ENCODE measurements around the gene NDST1. TPM values are rescaled to one million over a fixed set of nuclear protein-coding genes. Genes with fewer than 3 reads are reported as not detected.

The NDST1 gene
- total and polyA plus RNA-seq, 10 of the 15 experiments (the other 5 are each of a cell fraction or from before 2014, with no cell fraction given): 0.20 to 53.5 (median 12.9) TPM

DNA sequence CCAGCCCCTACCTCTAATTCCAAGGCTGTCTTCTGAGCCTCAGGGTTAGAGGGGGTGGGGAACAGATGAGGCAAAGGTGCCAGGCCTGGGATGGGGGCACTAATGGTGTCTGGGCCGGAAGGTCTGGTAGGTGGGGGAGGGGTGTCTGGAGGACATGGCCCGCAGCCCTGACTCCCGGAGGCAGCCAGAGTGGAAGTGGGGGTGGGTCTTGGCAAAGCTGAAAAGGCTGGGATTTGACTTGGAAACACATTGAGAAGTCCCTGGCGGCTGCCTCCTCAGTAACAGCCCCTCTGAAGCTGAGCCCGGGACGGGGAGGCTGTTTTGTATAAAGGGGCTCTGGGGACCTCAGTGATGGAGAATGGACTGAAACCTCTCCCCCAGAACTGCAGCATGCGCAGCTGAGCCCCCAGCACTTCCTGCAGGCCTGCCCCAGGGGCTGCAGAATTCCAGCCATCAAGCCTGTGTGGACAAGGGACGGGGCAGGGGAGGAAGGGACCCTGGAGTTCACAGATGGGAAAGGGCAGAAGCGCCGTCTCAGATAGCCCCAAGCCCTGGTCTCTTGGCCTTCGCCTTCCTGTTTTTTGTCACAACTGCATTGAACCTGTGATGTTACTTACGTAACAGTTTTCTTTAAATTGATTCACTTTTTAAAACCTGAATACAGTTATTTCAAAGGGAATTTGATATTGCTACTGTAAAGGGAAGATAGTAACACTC lies 83.2 kb downstream of the NDST1 start:
- Histone ChIP-seq H3K79me2 (ENCODE audit: control insufficient read depth, insufficient read depth, low read length) (no peaks in the 10 kb centered on the region), H2AFZ (ENCODE audit: control insufficient read depth, low read depth, low read length) (no peak overlapping the region; the same call in 1 of the 2 replicates), H3K4me1 (ENCODE audit: control insufficient read depth, insufficient read depth, low read length) (peaks cover 13% of the 10 kb centered on the region), H3K9ac (ENCODE audit: control insufficient read depth, insufficient read depth, low read length) (no peak overlapping the region), H3K36me3 (ENCODE audit: control insufficient read depth in 2 of 2, insufficient read depth in 2 of 2, low read length in 1 of 2) (no peaks in the 10 kb centered on the region), H3K27me3 (replicated peaks in 1 of 2; ENCODE audit: control insufficient read depth in 2 of 2, insufficient read depth in 2 of 2, low read length in 1 of 2) (no peaks in the 10 kb centered on the region; a peak in 1 of 4 replicates), H3K4me3 (no peak overlapping the region), H3K27ac (ENCODE audit: control insufficient read depth, insufficient read depth) (no peak overlapping the region), H3K4me2 (ENCODE audit: control insufficient read depth, insufficient read depth) (no peak overlapping the region; the same call in 1 of the 2 replicates), H3K9me3 (replicated peaks; ENCODE audit: control insufficient read depth, insufficient read depth, low read length) (no peaks in the 10 kb centered on the region), H4K20me1 (ENCODE audit: control insufficient read depth, insufficient read depth) (no peaks in the 10 kb centered on the region)
- no peak for FAIRE-seq
- intact Hi-C loops (cut with micrococcal nuclease; ENCODE audit: unreplicated experiment) (no loop called here), in situ Hi-C loops (cut with MboI) (no loop called here)
- ChIA-PET CTCF (interaction anchor here (0.8 to 2.3 kb wide), 4 partner anchors 35 to 110 kb away, joined by 3 to 15 read pairs (median 8); partner anchors contain the start of gene RBM22), SMC1A (ENCODE audit: uncharacterized antibody, unreplicated experiment) (interaction anchor here (0.7 to 4.1 kb wide), 7 partner anchors 9 to 66 kb away, joined by 3 to 21 read pairs (median 4); no protein-coding TSS in a partner anchor), POLR2A (interaction anchor here (1.2 to 3.7 kb wide), 2 partner anchors 12 to 35 kb away, joined by 3 to 25 read pairs; no protein-coding TSS in a partner anchor), RAD21 (ENCODE audit: unreplicated experiment) (interaction anchor here (1.1 to 2.4 kb wide), 6 partner anchors 26 to 255 kb away, joined by 3 to 15 read pairs (median 4); partner anchors contain the start of gene IRGM)
- 49% methylated on average over 12 of the region's 12 CpGs for WGBS (ENCODE audit: insufficient coverage, insufficient replicate concordance, low lambda C conversion rate, missing lambda C conversion rate)
- no peak for ATAC-seq
- BruUV-seq (replicated peaks): no TSS peak
- TF ChIP-seq, protein P1, sequence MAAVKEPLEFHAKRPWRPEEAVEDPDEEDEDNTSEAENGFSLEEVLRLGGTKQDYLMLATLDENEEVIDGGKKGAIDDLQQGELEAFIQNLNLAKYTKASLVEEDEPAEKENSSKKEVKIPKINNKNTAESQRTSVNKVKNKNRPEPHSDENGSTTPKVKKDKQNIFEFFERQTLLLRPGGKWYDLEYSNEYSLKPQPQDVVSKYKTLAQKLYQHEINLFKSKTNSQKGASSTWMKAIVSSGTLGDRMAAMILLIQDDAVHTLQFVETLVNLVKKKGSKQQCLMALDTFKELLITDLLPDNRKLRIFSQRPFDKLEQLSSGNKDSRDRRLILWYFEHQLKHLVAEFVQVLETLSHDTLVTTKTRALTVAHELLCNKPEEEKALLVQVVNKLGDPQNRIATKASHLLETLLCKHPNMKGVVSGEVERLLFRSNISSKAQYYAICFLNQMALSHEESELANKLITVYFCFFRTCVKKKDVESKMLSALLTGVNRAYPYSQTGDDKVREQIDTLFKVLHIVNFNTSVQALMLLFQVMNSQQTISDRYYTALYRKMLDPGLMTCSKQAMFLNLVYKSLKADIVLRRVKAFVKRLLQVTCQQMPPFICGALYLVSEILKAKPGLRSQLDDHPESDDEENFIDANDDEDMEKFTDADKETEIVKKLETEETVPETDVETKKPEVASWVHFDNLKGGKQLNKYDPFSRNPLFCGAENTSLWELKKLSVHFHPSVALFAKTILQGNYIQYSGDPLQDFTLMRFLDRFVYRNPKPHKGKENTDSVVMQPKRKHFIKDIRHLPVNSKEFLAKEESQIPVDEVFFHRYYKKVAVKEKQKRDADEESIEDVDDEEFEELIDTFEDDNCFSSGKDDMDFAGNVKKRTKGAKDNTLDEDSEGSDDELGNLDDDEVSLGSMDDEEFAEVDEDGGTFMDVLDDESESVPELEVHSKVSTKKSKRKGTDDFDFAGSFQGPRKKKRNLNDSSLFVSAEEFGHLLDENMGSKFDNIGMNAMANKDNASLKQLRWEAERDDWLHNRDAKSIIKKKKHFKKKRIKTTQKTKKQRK (IDR thresholded peaks at IDR 0.05; ENCODE audit: low read depth, low read length): no peak
- TF ChIP-seq SMARCA5 (IDR thresholded peaks at IDR 0.05) (no peak), ZNF622 (IDR thresholded peaks at IDR 0.05) (no peak), GATAD2B (conservative IDR thresholded peaks at IDR 0.05; ENCODE audit: low read depth) (no peak), ASH2L (IDR thresholded peaks at IDR 0.05; ENCODE audit: borderline replicate concordance, low read depth) (no peak), TCF7 (IDR thresholded peaks at IDR 0.05; ENCODE audit: borderline replicate concordance) (no peak), SIX5 (IDR thresholded peaks at IDR 0.05; ENCODE audit: low read depth, low read length, severe bottlenecking) (no peak), BRCA1 (IDR thresholded peaks at IDR 0.05; ENCODE audit: low read depth, low read length) (no peak), SREBF1 (IDR thresholded peaks at IDR 0.05; ENCODE audit: low read length) (no peak), TCF12 (IDR thresholded peaks at IDR 0.05; ENCODE audit: low read depth, low read length) (no peak)
- TF ChIP-seq, protein P2, sequence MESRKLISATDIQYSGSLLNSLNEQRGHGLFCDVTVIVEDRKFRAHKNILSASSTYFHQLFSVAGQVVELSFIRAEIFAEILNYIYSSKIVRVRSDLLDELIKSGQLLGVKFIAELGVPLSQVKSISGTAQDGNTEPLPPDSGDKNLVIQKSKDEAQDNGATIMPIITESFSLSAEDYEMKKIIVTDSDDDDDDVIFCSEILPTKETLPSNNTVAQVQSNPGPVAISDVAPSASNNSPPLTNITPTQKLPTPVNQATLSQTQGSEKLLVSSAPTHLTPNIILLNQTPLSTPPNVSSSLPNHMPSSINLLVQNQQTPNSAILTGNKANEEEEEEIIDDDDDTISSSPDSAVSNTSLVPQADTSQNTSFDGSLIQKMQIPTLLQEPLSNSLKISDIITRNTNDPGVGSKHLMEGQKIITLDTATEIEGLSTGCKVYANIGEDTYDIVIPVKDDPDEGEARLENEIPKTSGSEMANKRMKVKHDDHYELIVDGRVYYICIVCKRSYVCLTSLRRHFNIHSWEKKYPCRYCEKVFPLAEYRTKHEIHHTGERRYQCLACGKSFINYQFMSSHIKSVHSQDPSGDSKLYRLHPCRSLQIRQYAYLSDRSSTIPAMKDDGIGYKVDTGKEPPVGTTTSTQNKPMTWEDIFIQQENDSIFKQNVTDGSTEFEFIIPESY (IDR thresholded peaks at IDR 0.05): no peak
- no peak for DNase-seq (ENCODE audit: low read depth, low spot score)

Data from GM12878 (cell line).